ENCODE results near the gene KDM6A. TPM values are rescaled to one million over a fixed set of nuclear protein-coding genes. Genes with fewer than 3 reads are reported as not detected.
"Not testable (repeated sequence)": the region's sequence is repeated elsewhere in the genome, so short reads cannot be mapped to it uniquely, and the experiment has no call there.

KDM6A gene
- total RNA-seq, 8 experiments from 2014 or later = 13.8 to 55.3 (median 16.7) TPM

- H3K4me3 ChIP-seq; ATAC-seq (replicated peaks in 6 of 8); in situ Hi-C loops (cut with MboI; ENCODE audit: low pct_unique_long_range_greater_than_20kb in 2 of 9, low sequenced_read_pairs in 9 of 9, unreplicated experiment in 9 of 9); H3K27ac ChIP-seq; H3K4me1 ChIP-seq (replicated peaks in 1 of 2): not testable (repeated sequence)
- 60 to 90% (median 78%) methylated on average over 2 to 6 of the region's 12 CpGs; no CpG with 5 or more reads in 7 of the 10 experiments for WGBS, 10 experiments
Measured at GRCh38 chrX:44940541-44940940, 67.6 kb downstream of the KDM6A start.

- in situ Hi-C loops (cut with MboI; ENCODE audit: low pct_unique_long_range_greater_than_20kb in 2 of 9, low sequenced_read_pairs in 9 of 9, unreplicated experiment in 9 of 9) = no loop called here
- Histone ChIP-seq H3K4me1 (replicated peaks in 1 of 2) (no peaks in the 10 kb centered on the region), H3K4me3 (no peak overlapping the region), H3K27ac (no peak overlapping the region)
- ATAC-seq (replicated peaks in 6 of 8) = no peak
- WGBS, 10 experiments = 53 to 100% (median 100%) methylated on average over 1 to 3 of the region's 3 CpGs; no CpG with 5 or more reads in 2 of the 10 experiments
Measured at GRCh38 chrX:44943007-44943406, 70.0 kb downstream of the KDM6A start.

- ATAC-seq (replicated peaks in 6 of 8) = no peak
- Histone ChIP-seq H3K4me1 (replicated peaks in 1 of 2) (no peaks in the 10 kb centered on the region), H3K4me3 (no peak overlapping the region), H3K27ac (no peak overlapping the region)
- in situ Hi-C loops (cut with MboI; ENCODE audit: low pct_unique_long_range_greater_than_20kb in 2 of 9, low sequenced_read_pairs in 9 of 9, unreplicated experiment in 9 of 9) = no loop called here
- 80 to 100% (median 83%) methylated on average over 1 of the region's 1 CpG; no CpG with 5 or more reads in 7 of the 10 experiments for WGBS, 10 experiments
Measured at GRCh38 chrX:44944894-44945293, 71.9 kb downstream of the KDM6A start.

- in situ Hi-C loops (cut with MboI; ENCODE audit: low pct_unique_long_range_greater_than_20kb in 2 of 9, low sequenced_read_pairs in 9 of 9, unreplicated experiment in 9 of 9) = no loop called here
- no peaks in the 10 kb centered on the region for H3K4me1 ChIP-seq (replicated peaks in 1 of 2)
- 69 to 100% (median 92%) methylated on average over 2 to 3 of the region's 4 CpGs; no CpG with 5 or more reads in 7 of the 10 experiments for WGBS, 10 experiments
- no peak for ATAC-seq (replicated peaks in 6 of 8)
- H3K4me3 ChIP-seq = no peak overlapping the region
- no peak overlapping the region for H3K27ac ChIP-seq
Measured at GRCh38 chrX:44945736-44946135, 72.7 kb downstream of the KDM6A start.

- H3K27ac ChIP-seq = no peak overlapping the region
- H3K4me1 ChIP-seq (replicated peaks in 1 of 2) = no peaks in the 10 kb centered on the region
- in situ Hi-C loops (cut with MboI; ENCODE audit: low pct_unique_long_range_greater_than_20kb in 2 of 9, low sequenced_read_pairs in 9 of 9, unreplicated experiment in 9 of 9) = no loop called here
- no peak overlapping the region for H3K4me3 ChIP-seq
- WGBS, 10 experiments = 61 to 100% (median 93%) methylated on average over 2 to 4 of the region's 4 CpGs; no CpG with 5 or more reads in 1 of the 10 experiments
- ATAC-seq (replicated peaks in 6 of 8) = no peak
Measured at GRCh38 chrX:44946771-44947170, 73.8 kb downstream of the KDM6A start.

- ATAC-seq (replicated peaks in 6 of 8) = no peak
- Histone ChIP-seq H3K4me3 (no peak overlapping the region), H3K4me1 (replicated peaks in 1 of 2) (no peaks in the 10 kb centered on the region), H3K27ac (no peak overlapping the region)
- in situ Hi-C loops (cut with MboI; ENCODE audit: low pct_unique_long_range_greater_than_20kb in 2 of 9, low sequenced_read_pairs in 9 of 9, unreplicated experiment in 9 of 9) = no loop called here
- WGBS, 10 experiments = 55 to 92% (median 83%) methylated on average over 1 to 4 of the region's 4 CpGs; no CpG with 5 or more reads in 7 of the 10 experiments
Measured at GRCh38 chrX:44947995-44948394, 75.0 kb downstream of the KDM6A start.

- no peak for ATAC-seq (replicated peaks in 6 of 8)
- Histone ChIP-seq H3K4me3 (no peak overlapping the region), H3K27ac (no peak overlapping the region), H3K4me1 (replicated peaks in 1 of 2) (no peaks in the 10 kb centered on the region)
- in situ Hi-C loops (cut with MboI; ENCODE audit: low pct_unique_long_range_greater_than_20kb in 2 of 9, low sequenced_read_pairs in 9 of 9, unreplicated experiment in 9 of 9) = no loop called here
- WGBS, 10 experiments = 42 to 100% (median 100%) methylated on average over 1 to 2 of the region's 2 CpGs; no CpG with 5 or more reads in 4 of the 10 experiments
Measured at GRCh38 chrX:44948406-44948805, 75.4 kb downstream of the KDM6A start.

GRCh38 chrX:44949125-44949524, 76.1 kb downstream of the KDM6A start:
- WGBS, 10 experiments = 53 to 100% (median 67%) methylated on average over 1 to 8 of the region's 8 CpGs; no CpG with 5 or more reads in 4 of the 10 experiments
- in situ Hi-C loops (cut with MboI; ENCODE audit: low pct_unique_long_range_greater_than_20kb in 2 of 9, low sequenced_read_pairs in 9 of 9, unreplicated experiment in 9 of 9) = no loop called here
- Histone ChIP-seq H3K4me3 (no peak overlapping the region), H3K4me1 (replicated peaks in 1 of 2) (no peaks in the 10 kb centered on the region), H3K27ac (no peak overlapping the region)
- no peak for ATAC-seq (replicated peaks in 6 of 8)

GRCh38 chrX:44950471-44951366, 77.7 kb downstream of the KDM6A start:
- H3K4me3 ChIP-seq; in situ Hi-C loops (cut with MboI; ENCODE audit: low pct_unique_long_range_greater_than_20kb in 2 of 9, low sequenced_read_pairs in 9 of 9, unreplicated experiment in 9 of 9); H3K4me1 ChIP-seq (replicated peaks in 1 of 2); H3K27ac ChIP-seq; ATAC-seq (replicated peaks in 6 of 8): not testable (repeated sequence)
- 0 to 86% (median 50%) methylated on average over 1 to 7 of the region's 9 CpGs; no CpG with 5 or more reads in 2 of the 10 experiments for WGBS, 10 experiments

- no peak for ATAC-seq (replicated peaks in 6 of 8)
- no peaks in the 10 kb centered on the region for H3K4me1 ChIP-seq (replicated peaks in 1 of 2)
- WGBS, 10 experiments = 17 to 100% (median 67%) methylated on average over 1 to 2 of the region's 2 CpGs; no CpG with 5 or more reads in 5 of the 10 experiments
- in situ Hi-C loops (cut with MboI; ENCODE audit: low pct_unique_long_range_greater_than_20kb in 2 of 9, low sequenced_read_pairs in 9 of 9, unreplicated experiment in 9 of 9) = no loop called here
- H3K27ac ChIP-seq = no peak overlapping the region
- H3K4me3 ChIP-seq = no peak overlapping the region
Measured at GRCh38 chrX:44951572-44952067, 78.6 kb downstream of the KDM6A start.

GRCh38 chrX:44952329-44953027, 79.5 kb downstream of the KDM6A start:
- WGBS, 10 experiments = 72 to 96% (median 80%) methylated on average over 1 to 10 of the region's 19 CpGs; no CpG with 5 or more reads in 7 of the 10 experiments
- H3K4me3 ChIP-seq = no peak overlapping the region
- no peak for ATAC-seq (replicated peaks in 6 of 8)
- in situ Hi-C loops (cut with MboI; ENCODE audit: low pct_unique_long_range_greater_than_20kb in 2 of 9, low sequenced_read_pairs in 9 of 9, unreplicated experiment in 9 of 9) = no loop called here
- no peak overlapping the region for H3K27ac ChIP-seq
- no peaks in the 10 kb centered on the region for H3K4me1 ChIP-seq (replicated peaks in 1 of 2)

- H3K4me3 ChIP-seq = no peak overlapping the region
- ATAC-seq (replicated peaks in 6 of 8) = no peak
- 33 to 90% (median 54%) methylated on average over 3 to 10 of the region's 11 CpGs; no CpG with 5 or more reads in 4 of the 10 experiments for WGBS, 10 experiments
- in situ Hi-C loops (cut with MboI; ENCODE audit: low pct_unique_long_range_greater_than_20kb in 2 of 9, low sequenced_read_pairs in 9 of 9, unreplicated experiment in 9 of 9) = no loop called here
- no peaks in the 10 kb centered on the region for H3K4me1 ChIP-seq (replicated peaks in 1 of 2)
- H3K27ac ChIP-seq = no peak overlapping the region
Measured at GRCh38 chrX:44953734-44954502, 80.9 kb downstream of the KDM6A start.
